Embryonic facial prominence (tissue), 1 donor: Measurements from ENCODE around the gene MAML3.
A peak's percentile ranks its signal among the peaks of the same experiment; 100 is the strongest.
"Not testable (repeated sequence)": the region's sequence is repeated elsewhere in the genome, so short reads cannot be mapped to it uniquely, and the experiment has no call there.

Experiments used
- DNase-seq: peaks from one replicate; pipeline ENCODE4 v3.0.0-alpha.2; 2016; ENCODE audit errors: extremely low spot score

The MAML3 gene

GRCh38 chr4:139734201-139734874, 419.6 kb downstream of the MAML3 start:
- DNase-seq: peak; percentile 26

GRCh38 chr4:139732991-139733570, 420.9 kb downstream of the MAML3 start:
- no peak for DNase-seq

GRCh38 chr4:139728840-139729239, 425.1 kb downstream of the MAML3 start:
- no peak for DNase-seq

- no peak for DNase-seq
Observed at GRCh38 chr4:139728146-139728545, 425.8 kb downstream of the MAML3 start.

- no peak for DNase-seq
Observed at GRCh38 chr4:139726615-139727014, 427.4 kb downstream of the MAML3 start.

GRCh38 chr4:139725236-139725635, 428.7 kb downstream of the MAML3 start:
- DNase-seq: no peak

- DNase-seq: no peak
Observed at GRCh38 chr4:139721789-139722188, 432.2 kb downstream of the MAML3 start.

GRCh38 chr4:139720806-139721205, 433.2 kb downstream of the MAML3 start:
- DNase-seq: no peak

GRCh38 chr4:139719381-139720101, 434.4 kb downstream of the MAML3 start:
- DNase-seq: no peak

- DNase-seq: no peak
Observed at GRCh38 chr4:139718833-139719232, 435.2 kb downstream of the MAML3 start.

- no peak for DNase-seq
Observed at GRCh38 chr4:139718358-139718757, 435.6 kb downstream of the MAML3 start.

GRCh38 chr4:139715746-139716391, 438.1 kb downstream of the MAML3 start:
- DNase-seq: no peak

GRCh38 chr4:139712882-139713281, 441.1 kb downstream of the MAML3 start:
- DNase-seq: no peak

GRCh38 chr4:139711461-139711860, 442.5 kb downstream of the MAML3 start:
- DNase-seq: no peak

- DNase-seq: no peak
Observed at GRCh38 chr4:139710073-139710472, 443.9 kb downstream of the MAML3 start.

- DNase-seq: no peak
Observed at GRCh38 chr4:139709660-139710059, 444.3 kb downstream of the MAML3 start.

GRCh38 chr4:139704915-139705485, 449.0 kb downstream of the MAML3 start:
- no peak for DNase-seq

GRCh38 chr4:139700568-139700967, 453.4 kb downstream of the MAML3 start:
- no peak for DNase-seq

- not testable (repeated sequence) for DNase-seq
Observed at GRCh38 chr4:139698167-139698925, 455.6 kb downstream of the MAML3 start.

GRCh38 chr4:139696491-139696890, 457.5 kb downstream of the MAML3 start:
- no peak for DNase-seq

- no peak for DNase-seq
Observed at GRCh38 chr4:139694522-139695107, 459.4 kb downstream of the MAML3 start.
